Measurements from ENCODE around the gene KRTAP10-3.

DNA sequence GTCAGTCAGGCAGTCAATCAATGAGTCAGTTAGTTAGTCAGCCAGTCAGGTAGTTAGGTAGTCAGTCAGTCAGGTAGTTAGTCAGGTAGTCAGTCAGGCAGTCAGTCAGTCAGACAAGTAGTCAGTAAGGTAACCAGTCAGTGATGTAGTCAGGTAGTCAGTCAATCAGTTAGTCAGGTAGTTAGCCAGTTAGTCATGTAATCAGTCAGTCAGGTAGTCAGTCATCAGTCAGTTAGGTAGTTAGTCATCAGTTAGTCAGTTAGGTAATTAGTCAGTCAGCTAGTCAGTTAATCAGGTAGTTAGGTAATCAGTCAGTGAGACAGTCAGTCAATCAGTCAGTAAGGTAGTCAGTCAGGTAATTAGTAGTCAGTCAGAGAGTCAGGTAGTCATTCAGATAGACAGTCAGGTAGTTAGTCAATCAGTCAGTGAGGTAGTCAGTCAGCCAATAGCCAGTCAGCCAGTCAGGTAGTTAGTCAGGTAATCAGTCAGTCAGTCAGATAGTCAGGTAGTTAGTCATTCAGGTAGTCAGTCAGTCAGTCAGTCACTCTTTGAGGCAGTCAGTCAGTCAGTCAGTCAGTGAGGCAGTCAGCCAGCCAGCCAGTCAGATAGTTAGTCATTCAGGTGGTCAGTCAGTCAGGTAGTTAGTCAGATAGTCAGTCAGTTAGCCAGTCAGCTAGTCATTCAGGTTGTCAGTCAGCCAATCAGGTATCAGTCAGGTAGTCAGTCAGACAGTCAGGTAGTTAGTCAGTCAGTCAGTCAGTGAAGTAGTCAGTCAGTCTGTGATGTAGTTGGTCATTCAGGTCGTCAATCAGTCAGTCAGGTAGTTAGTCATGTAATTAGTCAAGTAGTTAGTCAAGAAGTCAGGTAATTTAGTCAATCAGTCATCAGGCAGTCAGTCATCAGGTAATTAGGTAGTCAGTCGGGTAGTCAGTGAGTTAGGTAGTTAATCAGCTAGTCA, 33.9 kb downstream of the KRTAP10-3 start:
- TF ChIP-seq GATA2 (IDR thresholded peaks at IDR 0.05; ENCODE audit: low read depth, low read length) (no peak), GATA3 (IDR thresholded peaks at IDR 0.05; ENCODE audit: low read depth, low read length) (no peak)
